Bone marrow (tissue), 2 donors: Measurements from ENCODE around the gene MARK2.

Source experiments
- DNase-seq, 2 donors: peaks; one replicate each; lab custom pipeline; 2025; lab: John Stamatoyannopoulos, UW

Gene MARK2

GRCh38 chr11:63909591-63910506 is 70.9 kb downstream of the MARK2 start:
- no peak for DNase-seq

DNA sequence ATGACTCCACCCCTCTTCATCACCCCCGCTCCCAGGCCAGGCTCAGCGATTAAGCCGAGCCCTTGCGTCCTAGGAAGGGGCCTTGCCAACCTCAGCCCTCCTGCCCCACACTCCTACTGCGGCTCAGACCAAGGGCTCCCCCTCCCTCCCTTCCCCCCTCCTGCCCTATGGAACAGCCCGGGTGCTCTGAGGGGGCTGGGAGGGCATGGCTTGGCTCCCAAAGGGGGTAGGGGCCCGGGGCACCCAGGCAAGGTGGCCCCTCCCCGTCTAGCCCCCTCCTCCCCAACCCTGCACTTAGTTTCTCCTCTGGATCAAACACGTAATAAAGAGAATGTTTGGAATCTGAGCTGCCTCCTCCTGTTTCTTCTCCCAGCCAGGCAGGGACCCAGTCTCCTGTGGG is 71.8 kb downstream of the MARK2 start:
- no peak for DNase-seq

GRCh38 chr11:63911440-63911839 is 72.5 kb downstream of the MARK2 start:
- DNase-seq, result no peak

DNA sequence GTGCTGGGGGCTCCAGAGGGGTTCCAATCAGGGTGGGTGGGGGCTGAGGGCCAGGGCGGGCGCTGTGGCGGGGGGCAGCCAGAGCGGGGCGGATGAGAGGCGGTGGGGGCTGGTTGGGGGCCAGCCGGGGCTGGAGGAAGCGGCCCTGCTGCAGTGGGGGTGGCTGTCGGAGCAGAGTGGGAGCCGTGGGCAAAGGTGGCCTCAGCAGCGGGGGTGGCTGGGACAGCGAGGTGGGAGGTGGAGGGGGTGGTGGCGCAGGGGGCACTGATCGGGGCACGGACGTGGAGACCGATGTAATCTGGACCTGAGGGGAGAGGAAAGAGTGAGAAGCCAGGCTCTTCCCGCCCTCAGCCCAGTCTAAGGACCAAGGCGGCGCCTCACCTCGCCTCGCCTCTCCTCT is 73.0 kb downstream of the MARK2 start:
- no peak for DNase-seq

DNA sequence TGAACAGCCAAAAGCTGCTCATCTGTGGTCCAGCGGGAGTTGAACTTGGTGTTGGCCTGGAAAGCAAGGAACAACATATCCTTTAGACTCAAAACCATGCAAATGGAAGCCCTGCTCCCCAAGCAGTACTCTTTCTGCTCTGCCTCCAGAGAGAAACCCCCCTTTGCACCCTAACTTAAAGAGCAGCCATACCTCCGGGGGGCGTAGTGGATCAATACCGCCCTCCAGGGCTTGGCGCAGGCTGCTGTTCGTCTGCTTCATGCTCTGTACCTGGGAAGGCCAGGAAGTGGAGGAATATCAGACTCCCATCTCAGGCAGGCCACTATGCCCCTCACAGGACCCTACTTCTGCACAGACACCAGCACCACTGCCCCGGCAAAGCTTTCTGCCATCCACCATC is 73.8 kb downstream of the MARK2 start:
- no peak for DNase-seq

DNA sequence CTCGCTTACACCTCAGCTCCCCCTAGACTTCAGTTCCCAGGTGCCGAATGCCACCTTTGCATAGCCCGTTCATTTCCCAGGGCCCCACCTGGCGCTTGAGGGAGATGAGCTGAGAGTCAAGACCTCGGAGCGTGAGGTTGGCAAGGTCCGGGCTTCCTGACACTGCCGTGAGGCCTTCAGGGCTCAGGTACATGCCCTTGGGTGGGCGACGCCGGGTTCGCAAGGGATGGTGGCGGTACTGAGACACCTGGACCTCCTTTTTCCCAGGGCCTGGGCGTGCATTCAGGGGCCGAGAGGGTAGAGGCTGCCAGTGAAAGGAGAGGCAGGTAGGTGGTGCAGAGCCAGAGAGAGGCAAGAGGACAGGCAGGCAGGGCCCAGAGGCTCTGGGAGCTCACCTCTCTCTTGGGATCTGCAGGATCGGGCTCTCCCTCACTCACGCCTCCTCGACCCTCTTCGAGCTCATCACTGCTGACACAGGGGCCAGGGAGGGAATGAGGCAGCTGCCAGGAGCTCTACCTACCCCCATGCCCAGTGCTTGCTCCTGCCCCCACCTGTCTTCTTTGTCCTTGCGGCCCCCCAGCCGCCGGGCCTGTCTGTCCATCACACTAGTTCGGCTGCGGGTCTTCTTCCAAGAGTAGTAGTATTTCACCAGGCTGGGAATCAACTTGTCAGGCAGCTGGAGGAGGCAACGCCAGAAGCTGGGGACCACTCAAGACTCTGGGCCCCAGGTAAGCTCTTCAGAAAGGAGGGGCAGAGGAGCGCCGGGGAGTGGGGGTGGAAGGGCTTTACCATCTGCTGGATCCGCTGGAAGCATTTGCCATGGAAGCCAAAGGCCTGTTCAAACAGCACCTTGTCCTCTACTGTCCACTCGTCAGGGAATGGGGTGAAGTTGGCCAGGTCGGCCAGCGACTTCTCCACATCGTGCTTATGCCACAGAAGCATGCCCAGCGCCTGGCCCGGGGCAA is 75.2 kb downstream of the MARK2 start:
- DNase-seq, result no peak

- no peak for DNase-seq
These were observed 76.2 kb downstream of the MARK2 start for GRCh38 chr11:63914896-63915691.

- DNase-seq, result no peak
These were observed 77.3 kb downstream of the MARK2 start for GRCh38 chr11:63915961-63916836.

GRCh38 chr11:63916837-63917691 is 78.2 kb downstream of the MARK2 start, which contains the start of gene RCOR2:
Gene RCOR2, minus strand, starts transcription at chr11:63917164. Its CDS starts 708 bp downstream, at chr11:63916456.
- no peak for DNase-seq

GRCh38 chr11:63917692-63918506 is 79.0 kb downstream of the MARK2 start:
- DNase-seq, result peak in 1 of 2 donors; percentile 51

- DNase-seq, result no peak
These were observed 79.7 kb downstream of the MARK2 start for GRCh38 chr11:63918507-63919191.

DNA sequence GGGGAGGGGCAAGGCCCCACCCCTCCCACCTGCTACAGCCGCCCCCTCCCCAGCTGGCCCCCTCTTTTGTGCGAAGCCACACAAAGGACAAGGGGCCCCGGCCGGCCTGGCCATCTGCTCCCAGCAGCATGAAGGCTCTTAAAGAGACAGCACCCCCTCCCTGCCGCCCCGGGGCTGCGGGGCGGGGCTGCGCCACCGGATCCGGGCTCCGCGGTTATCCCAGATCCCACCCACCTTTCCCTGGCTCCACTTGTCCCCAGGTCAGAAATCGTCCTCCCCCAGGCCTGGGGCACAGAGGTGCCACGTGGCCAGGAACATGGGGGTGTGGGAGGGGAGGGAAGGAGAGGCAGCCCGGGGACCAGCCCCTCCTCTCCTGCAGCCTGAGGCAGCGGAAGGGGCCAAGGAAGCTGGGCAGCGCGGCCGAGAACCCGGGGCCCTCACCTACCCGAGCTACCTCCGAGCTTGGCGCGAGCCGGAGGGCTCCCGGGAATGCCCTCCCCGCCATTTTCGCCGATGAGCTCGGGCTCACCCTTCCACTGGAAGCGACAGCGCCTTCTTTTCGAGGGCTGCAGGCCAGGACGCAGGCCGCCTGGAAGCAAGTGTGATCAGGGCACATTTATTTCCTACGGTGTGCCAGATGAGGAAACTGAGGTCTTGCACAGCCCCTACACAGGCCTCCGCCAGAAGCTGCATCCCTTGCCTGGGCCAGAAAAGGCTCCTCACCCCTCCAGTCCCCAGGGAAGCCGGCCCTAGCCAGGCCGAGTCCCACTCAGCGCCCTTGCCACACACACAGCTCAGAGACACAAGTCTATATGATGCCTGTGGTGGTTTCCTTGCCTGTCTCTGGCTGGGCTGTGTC is 80.6 kb downstream of the MARK2 start:
- DNase-seq, result no peak

GRCh38 chr11:63920126-63920938 is 81.4 kb downstream of the MARK2 start:
- no peak for DNase-seq

GRCh38 chr11:63920939-63921417 is 82.1 kb downstream of the MARK2 start:
- no peak for DNase-seq

DNA sequence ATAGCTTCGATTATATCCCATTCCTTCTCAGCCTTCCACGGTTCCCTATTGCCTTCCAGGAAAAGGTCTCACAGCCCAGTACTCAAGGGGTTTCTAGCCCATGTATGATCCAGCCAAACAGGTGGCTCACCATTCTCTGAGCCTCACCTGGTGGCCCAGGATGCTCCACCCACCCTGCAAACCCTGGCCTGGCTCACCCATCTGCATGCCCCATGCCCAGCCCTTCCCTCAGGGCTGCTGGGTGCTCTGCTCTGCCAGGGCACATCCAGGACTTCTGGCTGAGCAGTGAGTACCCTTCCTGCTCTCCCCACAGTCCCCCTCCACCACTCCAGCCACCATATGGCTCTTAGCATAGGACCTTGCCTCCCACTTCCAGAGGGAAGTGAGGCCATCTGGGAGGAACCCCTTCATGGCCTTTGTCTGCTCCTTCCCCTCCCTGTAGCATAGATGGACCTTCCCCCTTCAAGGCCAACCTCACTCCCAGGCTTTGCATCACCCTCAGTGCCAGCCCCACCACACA is 83.8 kb downstream of the MARK2 start:
- no peak for DNase-seq

DNA sequence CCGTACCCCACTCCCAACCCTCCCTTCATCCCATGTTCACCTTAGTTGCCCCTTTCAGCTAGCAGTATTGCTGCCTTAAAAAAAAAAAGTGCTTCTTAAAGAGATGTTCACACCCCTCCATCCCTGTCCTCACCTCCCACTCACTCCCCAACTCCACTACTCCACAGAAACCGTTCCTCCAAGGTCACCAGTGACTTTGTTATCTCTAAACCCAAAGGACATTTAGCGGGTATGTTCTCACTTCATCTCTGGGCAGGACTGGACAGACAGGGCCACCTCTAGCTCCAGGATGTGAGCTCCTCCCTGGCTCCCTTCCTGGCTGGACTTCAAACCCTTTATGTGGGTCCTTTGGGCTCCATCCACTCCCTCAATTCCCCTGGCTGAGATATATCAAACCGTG is 84.4 kb downstream of the MARK2 start:
- no peak for DNase-seq
